ENCODE results near the gene CACNA1A.
A peak's percentile ranks its signal among the peaks of the same experiment; 100 is the strongest.
"Not testable (repeated sequence)": the region's sequence is repeated elsewhere in the genome, so short reads cannot be mapped to it uniquely, and the experiment has no call there.

The CACNA1A gene

GRCh38 chr19:13185763-13186657 is 320.3 kb downstream of the CACNA1A start:
- DNase-seq, result not testable (repeated sequence)

GRCh38 chr19:13184926-13185325 is 321.4 kb downstream of the CACNA1A start:
- not testable (repeated sequence) for DNase-seq

- DNase-seq, result peak; percentile 28
Measured at GRCh38 chr19:13181747-13182388, 324.4 kb downstream of the CACNA1A start.

- not testable (repeated sequence) for DNase-seq
Measured at GRCh38 chr19:13178291-13178690, 328.0 kb downstream of the CACNA1A start.

- not testable (repeated sequence) for DNase-seq
Measured at GRCh38 chr19:13177584-13177983, 328.7 kb downstream of the CACNA1A start.

GRCh38 chr19:13176345-13176744 is 329.9 kb downstream of the CACNA1A start:
- DNase-seq, result no peak

- DNase-seq, result no peak
Measured at GRCh38 chr19:13173139-13173737, 333.0 kb downstream of the CACNA1A start.

- peak; percentile 81 for DNase-seq
Measured at GRCh38 chr19:13172346-13173138, 333.7 kb downstream of the CACNA1A start.

GRCh38 chr19:13171146-13171545 is 335.1 kb downstream of the CACNA1A start:
- no peak for DNase-seq

GRCh38 chr19:13169769-13170168 is 336.5 kb downstream of the CACNA1A start:
- no peak for DNase-seq

- not testable (repeated sequence) for DNase-seq
Measured at GRCh38 chr19:13166151-13166550, 340.1 kb downstream of the CACNA1A start.

GRCh38 chr19:13165162-13165997 is 340.9 kb downstream of the CACNA1A start:
- DNase-seq, result no peak

- DNase-seq, result peak; percentile 33
Measured at GRCh38 chr19:13164343-13165161, 341.7 kb downstream of the CACNA1A start.

- peak; percentile 72 for DNase-seq
Measured at GRCh38 chr19:13163609-13164342, 342.5 kb downstream of the CACNA1A start.

GRCh38 chr19:13162724-13163608 is 343.3 kb downstream of the CACNA1A start:
- DNase-seq, result peak; percentile 99

GRCh38 chr19:13160557-13160956 is 345.7 kb downstream of the CACNA1A start:
- no peak for DNase-seq

- DNase-seq, result no peak
Measured at GRCh38 chr19:13159713-13160112, 346.6 kb downstream of the CACNA1A start.
